HFFc6 (cell line): ENCODE data around the gene RAC2. TPM values are rescaled to one million over a fixed set of nuclear protein-coding genes. Genes with fewer than 3 reads are reported as not detected.

Experiments
- DNase-seq: peaks from one replicate; pipeline ENCODE4 v3.0.0-alpha.2; 2018
- H3K27ac Mint-ChIP-seq: 2 replicates; pipeline ENCODE4 v1.8.0; 2020; ENCODE audit warnings: mild to moderate bottlenecking, mixed read lengths
- H3K27me3 Mint-ChIP-seq: 2 replicates; pipeline ENCODE4 v1.8.0; 2021; ENCODE audit warnings: mild to moderate bottlenecking, moderate library complexity, mixed read lengths; ENCODE audit not compliant: insufficient read depth
- H3K36me3 Mint-ChIP-seq: 2 replicates; pipeline ENCODE4 v1.8.0; 2021; ENCODE audit warnings: low read depth, mixed read lengths
- H3K4me1 Mint-ChIP-seq: 2 replicates; pipeline ENCODE4 v1.8.0; 2020; ENCODE audit warnings: low read depth, mixed read lengths
- H3K4me3 Mint-ChIP-seq: 2 replicates; pipeline ENCODE4 v1.8.0; 2020; ENCODE audit warnings: mild to moderate bottlenecking, moderate library complexity, mixed read lengths
- H3K9me3 Mint-ChIP-seq: 2 replicates; pipeline ENCODE4 v1.8.0; 2020; ENCODE audit warnings: mild to moderate bottlenecking, mixed read lengths
- total RNA-seq, 6 experiments: library from RNA; stranded (reverse); fragmentation: NEBNext Ultra II Directional; extraction: Animal tissue kit (Norgen Biotek cat#: 25700); gene quantifications; 2 replicates in 1 of 6; 3 replicates in 5 of 6; pipeline ENCODE4 v1.2.3, GENCODE V29; 2021
- TF ChIP-seq, protein P1 (sequence below): fragments of 200-600 bp; sonication (generic); IDR thresholded peaks from 2 replicates; pipeline ENCODE4 v1.5.0; 2021; ENCODE audit warnings: antibody characterized with exemption, mild to moderate bottlenecking

The RAC2 gene
- total RNA-seq, 6 experiments from 2014 or later: 29.9 to 57.2 (median 53.5) TPM

DNA sequence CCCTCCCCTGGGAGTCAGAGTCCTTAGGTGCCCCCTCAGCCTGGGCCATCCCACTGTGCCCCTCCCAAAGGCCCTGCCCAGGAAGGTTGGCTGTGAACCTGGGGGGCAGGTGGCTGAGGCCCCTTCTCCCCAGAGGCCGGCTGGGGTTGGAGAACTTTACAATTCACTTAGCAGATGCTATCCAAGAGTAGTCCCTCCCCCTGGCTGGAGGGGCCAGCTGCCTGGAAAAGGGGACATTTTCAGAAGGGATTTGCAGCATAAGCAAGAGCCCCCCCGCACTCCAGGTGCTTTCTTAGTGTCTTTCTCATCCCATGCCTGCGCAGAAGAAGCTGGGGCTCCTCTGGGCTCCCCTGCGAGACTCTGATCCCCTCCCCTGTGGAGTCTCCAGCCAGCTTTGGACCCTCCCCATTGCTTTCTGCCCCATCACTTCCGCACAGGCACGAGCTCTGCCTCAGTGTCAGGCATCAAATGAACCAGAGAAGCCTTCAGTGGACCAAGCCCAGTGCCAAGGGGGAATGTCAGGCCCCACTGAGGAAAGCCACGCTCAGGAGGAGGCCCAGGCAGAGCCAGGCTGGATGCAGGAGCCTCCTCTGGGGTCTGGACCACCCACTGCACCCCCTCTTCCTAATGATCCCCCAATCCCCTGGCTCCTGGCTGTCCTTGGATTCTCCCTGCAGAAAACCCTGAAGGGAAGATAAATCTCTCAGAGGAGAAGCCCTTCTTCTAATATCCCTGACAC, 35.5 kb downstream of the RAC2 start:
- TF ChIP-seq, protein P1, sequence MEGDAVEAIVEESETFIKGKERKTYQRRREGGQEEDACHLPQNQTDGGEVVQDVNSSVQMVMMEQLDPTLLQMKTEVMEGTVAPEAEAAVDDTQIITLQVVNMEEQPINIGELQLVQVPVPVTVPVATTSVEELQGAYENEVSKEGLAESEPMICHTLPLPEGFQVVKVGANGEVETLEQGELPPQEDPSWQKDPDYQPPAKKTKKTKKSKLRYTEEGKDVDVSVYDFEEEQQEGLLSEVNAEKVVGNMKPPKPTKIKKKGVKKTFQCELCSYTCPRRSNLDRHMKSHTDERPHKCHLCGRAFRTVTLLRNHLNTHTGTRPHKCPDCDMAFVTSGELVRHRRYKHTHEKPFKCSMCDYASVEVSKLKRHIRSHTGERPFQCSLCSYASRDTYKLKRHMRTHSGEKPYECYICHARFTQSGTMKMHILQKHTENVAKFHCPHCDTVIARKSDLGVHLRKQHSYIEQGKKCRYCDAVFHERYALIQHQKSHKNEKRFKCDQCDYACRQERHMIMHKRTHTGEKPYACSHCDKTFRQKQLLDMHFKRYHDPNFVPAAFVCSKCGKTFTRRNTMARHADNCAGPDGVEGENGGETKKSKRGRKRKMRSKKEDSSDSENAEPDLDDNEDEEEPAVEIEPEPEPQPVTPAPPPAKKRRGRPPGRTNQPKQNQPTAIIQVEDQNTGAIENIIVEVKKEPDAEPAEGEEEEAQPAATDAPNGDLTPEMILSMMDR: no peak
- H3K27ac Mint-ChIP-seq: no peak overlapping the region
- H3K4me3 Mint-ChIP-seq: no peak overlapping the region
- peaks cover 23% of the 10 kb centered on the region for H3K27me3 Mint-ChIP-seq
- DNase-seq: no peak
- H3K4me1 Mint-ChIP-seq: peaks cover 6% of the 10 kb centered on the region; the same call in 1 of the 2 replicates
- H3K36me3 Mint-ChIP-seq: no peaks in the 10 kb centered on the region
- no peaks in the 10 kb centered on the region for H3K9me3 Mint-ChIP-seq

DNA sequence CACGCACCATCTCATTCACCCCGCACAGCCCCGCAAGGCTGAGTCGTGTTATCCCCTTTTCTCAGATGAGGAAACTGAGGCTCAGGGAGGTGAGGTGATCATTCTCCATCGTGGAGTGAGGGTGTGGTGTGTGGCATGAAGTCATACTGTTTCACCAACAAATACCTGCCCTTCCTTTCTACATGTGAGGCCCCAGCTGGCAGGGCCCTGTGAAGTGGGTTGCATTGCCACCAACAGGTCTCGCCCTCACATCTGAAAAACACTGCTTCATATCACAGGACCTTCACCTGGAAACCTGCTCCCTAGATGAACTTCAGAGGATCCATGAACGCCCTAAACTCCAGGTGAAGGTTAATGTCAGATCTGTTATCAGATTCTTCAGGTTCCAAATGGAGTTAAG, 36.1 kb downstream of the RAC2 start:
- H3K4me1 Mint-ChIP-seq: peaks cover 6% of the 10 kb centered on the region; the same call in 1 of the 2 replicates
- no peaks in the 10 kb centered on the region for H3K9me3 Mint-ChIP-seq
- H3K4me3 Mint-ChIP-seq: no peak overlapping the region

DNA sequence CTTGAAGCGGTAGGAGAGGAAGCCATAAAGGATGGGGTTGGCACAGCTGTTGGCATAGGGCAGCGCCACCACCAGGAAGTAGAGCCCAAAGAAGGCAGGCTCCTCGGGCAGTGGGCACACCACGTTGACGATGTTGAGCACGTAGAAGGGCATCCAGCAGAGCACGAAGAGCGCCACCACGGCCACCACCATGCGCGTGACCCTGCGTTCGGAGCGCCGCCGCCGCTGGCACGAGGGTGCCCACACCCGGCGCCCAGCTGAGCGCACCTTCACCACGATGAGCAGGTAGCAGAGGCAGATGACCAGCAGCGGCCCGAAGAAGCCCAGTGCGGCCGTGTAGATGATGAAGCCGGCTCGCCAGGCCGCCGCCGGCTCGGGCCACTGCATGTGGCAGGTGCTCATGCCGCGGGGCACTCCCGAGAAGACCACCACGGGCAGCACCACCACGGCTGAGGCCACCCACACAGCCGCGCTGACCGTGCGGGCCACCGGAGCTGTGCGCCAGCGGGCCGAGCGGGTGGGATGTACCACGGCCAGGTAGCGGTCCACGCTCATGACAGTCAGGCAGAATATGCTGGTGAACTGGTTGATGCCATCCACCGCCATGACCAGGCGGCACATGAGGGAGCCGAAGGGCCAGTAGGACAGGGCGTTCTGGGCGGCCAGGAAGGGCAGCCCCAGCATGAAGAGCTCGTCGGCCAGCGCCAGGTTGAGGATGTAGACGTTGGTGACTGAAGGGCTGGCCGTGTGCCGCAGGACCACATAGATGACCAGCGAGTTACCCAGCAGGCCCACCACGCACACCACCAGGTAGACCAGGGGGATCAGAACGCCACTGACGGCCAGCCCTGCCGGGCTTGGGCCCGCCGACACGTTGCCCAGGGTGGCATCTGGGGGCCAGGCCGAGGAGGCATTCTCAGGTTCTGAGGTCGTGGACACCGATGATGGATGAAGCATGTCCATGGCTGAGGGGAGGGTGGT, 36.9 kb downstream of the RAC2 start:
- Mint-ChIP-seq H3K4me3 (no peak overlapping the region), H3K9me3 (no peaks in the 10 kb centered on the region), H3K36me3 (no peaks in the 10 kb centered on the region), H3K27ac (no peak overlapping the region), H3K27me3 (peaks cover 17% of the 10 kb centered on the region), H3K4me1 (peaks cover 3% of the 10 kb centered on the region; the same call in 1 of the 2 replicates)
- TF ChIP-seq, protein P1: no peak
- DNase-seq: no peak

More for the DNA sequence above, 36.1 kb downstream of the RAC2 start:
- H3K27me3 Mint-ChIP-seq: peaks cover 23% of the 10 kb centered on the region
- DNase-seq: no peak
- no peak overlapping the region for H3K27ac Mint-ChIP-seq
- no peaks in the 10 kb centered on the region for H3K36me3 Mint-ChIP-seq
- TF ChIP-seq, protein P1: no peak

DNA sequence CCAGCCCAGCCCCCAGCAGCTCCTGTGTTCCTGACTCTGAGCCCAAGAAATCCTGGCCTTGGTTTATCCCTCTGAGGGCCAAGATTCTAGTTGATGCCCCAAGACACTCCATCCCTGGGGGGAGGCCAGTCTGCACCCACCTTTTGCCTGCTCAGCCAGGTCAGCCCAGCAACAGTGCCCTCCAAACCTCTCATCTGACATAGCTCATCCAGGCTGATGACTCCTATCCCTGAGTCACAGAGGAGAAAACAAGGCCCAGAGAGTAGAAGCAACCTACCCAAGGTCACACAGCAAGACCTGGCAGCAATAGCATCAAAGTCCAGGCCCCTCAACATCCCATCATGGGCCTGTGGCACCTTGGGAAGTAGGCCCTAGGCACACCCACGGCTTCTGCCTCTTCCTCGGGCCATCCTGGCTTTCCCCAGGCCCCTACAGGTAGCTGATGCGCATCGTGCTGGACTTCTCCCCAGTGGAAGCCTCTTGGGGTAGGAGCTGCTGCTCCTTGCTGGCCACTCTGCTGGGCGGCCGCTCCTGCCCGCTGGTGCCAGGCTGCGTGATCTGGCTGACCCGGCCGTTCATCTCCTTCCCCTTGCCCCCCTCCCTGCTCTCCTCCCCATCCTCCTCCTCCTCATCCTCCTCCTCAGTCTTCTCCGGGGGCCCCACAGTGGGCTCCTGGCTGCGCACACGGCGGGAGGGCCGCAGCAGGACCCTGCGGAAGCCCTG, 37.8 kb downstream of the RAC2 start:
- H3K9me3 Mint-ChIP-seq: no peaks in the 10 kb centered on the region
- H3K27ac Mint-ChIP-seq: no peak overlapping the region
- no peak for DNase-seq
- H3K27me3 Mint-ChIP-seq: peaks cover 12% of the 10 kb centered on the region
- H3K4me3 Mint-ChIP-seq: no peak overlapping the region
- TF ChIP-seq, protein P1: no peak
- no peaks in the 10 kb centered on the region for H3K36me3 Mint-ChIP-seq
- no peaks in the 10 kb centered on the region for H3K4me1 Mint-ChIP-seq

DNA sequence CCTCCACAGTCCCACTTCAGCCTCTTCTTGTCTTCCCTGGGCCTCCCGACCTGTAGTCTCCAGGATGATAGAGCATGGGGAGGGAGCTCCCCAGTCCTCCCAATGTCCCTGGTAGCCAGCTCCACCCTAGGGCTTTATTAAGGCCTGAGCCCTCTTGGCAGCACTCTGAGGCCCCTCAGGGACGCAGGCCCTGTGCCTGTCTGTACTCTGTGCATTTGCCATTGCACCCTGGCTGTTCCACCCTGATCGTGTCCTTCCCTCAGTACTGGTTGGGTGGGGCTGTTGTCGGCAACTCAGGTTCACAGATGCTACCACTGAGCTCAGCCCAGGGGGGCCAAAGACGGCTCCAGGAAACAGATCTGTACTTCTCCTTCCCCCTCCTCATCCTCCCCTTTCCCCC, 39.0 kb downstream of the RAC2 start:
- Mint-ChIP-seq H3K4me1 (no peaks in the 10 kb centered on the region), H3K27me3 (peaks cover 7% of the 10 kb centered on the region), H3K36me3 (no peaks in the 10 kb centered on the region), H3K9me3 (no peaks in the 10 kb centered on the region), H3K4me3 (no peak overlapping the region), H3K27ac (no peak overlapping the region)
- TF ChIP-seq, protein P1: no peak
- no peak for DNase-seq
